Ovary (tissue), 3 donors: ENCODE results near the gene FBXO7.

Experiments used
- CTCF ChIP-seq, 3 donors: fragments of 450-650 bp in 2 of 3; fragments of 200-600 bp in 1 of 3; IDR thresholded peaks; one replicate each; pipeline versions ENCODE4 v1.5.1 to v1.8.0; 2016 to 2022; ENCODE audit warnings: antibody characterized with exemption in 3 of 3, mild to moderate bottlenecking in 1 of 3
- EP300 ChIP-seq: sonication (generic); formaldehyde crosslinking; IDR thresholded peaks from one replicate; pipeline ENCODE4 v1.6.1; 2017; ENCODE audit warnings: antibody characterized with exemption
- donor health status: DM: no; HTN: no; CAD: no.

GRCh38 chr22:32492111-32492510 lies 17.5 kb downstream of the FBXO7 start:
- TF ChIP-seq EP300 (no peak), CTCF (IDR thresholded peaks at IDR 0.05) (no peak)
